NCI-H82 (cell line): ENCODE measurements around the gene AKT3.
"Not testable (repeated sequence)": the region's sequence is repeated elsewhere in the genome, so short reads cannot be mapped to it uniquely, and the experiment has no call there.

ENCODE experiments used
- DNase-seq: peaks from one replicate; lab custom pipeline; 2025; lab: John Stamatoyannopoulos, UW

AKT3 gene

GRCh38 chr1:243841507-243841906 lies 8.5 kb downstream of the AKT3 start:
- no peak for DNase-seq

- DNase-seq: no peak
These were observed 12.0 kb downstream of the AKT3 start for GRCh38 chr1:243837907-243838535.

- no peak for DNase-seq
These were observed 15.9 kb downstream of the AKT3 start for GRCh38 chr1:243834130-243834529.

GRCh38 chr1:243831463-243831862 lies 18.6 kb downstream of the AKT3 start:
- no peak for DNase-seq

- DNase-seq: no peak
These were observed 22.8 kb downstream of the AKT3 start for GRCh38 chr1:243827206-243827605.

GRCh38 chr1:243824907-243825306 lies 25.1 kb downstream of the AKT3 start:
- DNase-seq: not testable (repeated sequence)

GRCh38 chr1:243821177-243821680 lies 28.8 kb downstream of the AKT3 start:
- no peak for DNase-seq

GRCh38 chr1:243819438-243819839 lies 30.6 kb downstream of the AKT3 start:
- peak; percentile 37 for DNase-seq

- DNase-seq: no peak
These were observed 31.1 kb downstream of the AKT3 start for GRCh38 chr1:243818978-243819377.

- no peak for DNase-seq
These were observed 35.3 kb downstream of the AKT3 start for GRCh38 chr1:243814718-243815117.

GRCh38 chr1:243807346-243807745 lies 42.7 kb downstream of the AKT3 start:
- DNase-seq: not testable (repeated sequence)

GRCh38 chr1:243806310-243806709 lies 43.7 kb downstream of the AKT3 start:
- no peak for DNase-seq

- no peak for DNase-seq
These were observed 47.3 kb downstream of the AKT3 start for GRCh38 chr1:243802736-243803135.

GRCh38 chr1:243801378-243801777 lies 48.7 kb downstream of the AKT3 start:
- DNase-seq: no peak

GRCh38 chr1:243799908-243800307 lies 50.1 kb downstream of the AKT3 start:
- no peak for DNase-seq

GRCh38 chr1:243798726-243799125 lies 51.3 kb downstream of the AKT3 start:
- DNase-seq: no peak

GRCh38 chr1:243796016-243796415 lies 54.0 kb downstream of the AKT3 start:
- peak; percentile 64 for DNase-seq

GRCh38 chr1:243793298-243793697 lies 56.7 kb downstream of the AKT3 start:
- DNase-seq: no peak

GRCh38 chr1:243792891-243793290 lies 57.2 kb downstream of the AKT3 start:
- DNase-seq: no peak

GRCh38 chr1:243792401-243792800 lies 57.6 kb downstream of the AKT3 start:
- DNase-seq: peak; percentile 16

GRCh38 chr1:243791586-243792267 lies 58.3 kb downstream of the AKT3 start:
- no peak for DNase-seq

GRCh38 chr1:243790404-243790803 lies 59.6 kb downstream of the AKT3 start:
- no peak for DNase-seq

GRCh38 chr1:243786531-243786930 lies 63.5 kb downstream of the AKT3 start:
- no peak for DNase-seq

GRCh38 chr1:243784506-243784905 lies 65.5 kb downstream of the AKT3 start:
- no peak for DNase-seq
